ENCODE results near the gene ARMCX2. TPM values are rescaled to one million over a fixed set of nuclear protein-coding genes. Genes with fewer than 3 reads are reported as not detected.

ARMCX2 gene
- total RNA-seq, 120 experiments from 2014 or later, result 37.7 to 113 (median 69.7) TPM

Other genes starting within 250 kb of the ARMCX2 start
- 10 to 100 TPM; 23.4 to 52.7 (median 36.4) TPM for gene ARMCX4, start 174.4 kb downstream of the ARMCX2 start, total RNA-seq
- gene ARMCX1, start 109.3 kb downstream of the ARMCX2 start, total RNA-seq, result 10 to 100 TPM; 19.4 to 41.9 (median 32.3) TPM
- 10 to 100 TPM; 14.4 to 32.3 (median 23.9) TPM for gene ARMCX6, start 41.9 kb downstream of the ARMCX2 start, total RNA-seq
- gene ARMCX3, start 36.7 kb downstream of the ARMCX2 start, total RNA-seq, result 100 to 1,000 TPM in 45 of 120 experiments, 10 to 100 TPM in 75; 56.1 to 121 (median 93.7) TPM